K562 (cell line): ENCODE measurements around the gene DNAJB13. TPM values are rescaled to one million over a fixed set of nuclear protein-coding genes. Genes with fewer than 3 reads are reported as not detected.

Source experiments
- HDAC1 ChIP-seq, 2 experiments: fragments of 450-650 bp; IDR thresholded peaks; 2 replicates each; pipeline ENCODE4 v1.6.1; 2016 to 2017; ENCODE audit warnings: inconsistent platforms in 1 of 2, mild to moderate bottlenecking in 1 of 2, moderate library complexity in 1 of 2
- NRF1 ChIP-seq, 2 experiments: fragments of 450-650 bp; IDR thresholded peaks in 1 of 2; conservative IDR thresholded peaks in 1 of 2; 2 replicates each; pipeline ENCODE4 v1.6.1; 2014; ENCODE audit warnings: mild to moderate bottlenecking in 2 of 2
- SP1 ChIP-seq: sonication (generic); formaldehyde crosslinking; IDR thresholded peaks from 2 replicates; pipeline ENCODE4 v1.8.1; 2022; ENCODE audit warnings: mild to moderate bottlenecking, missing genetic modification reagents
- SUPT5H ChIP-seq: fragments of 450-650 bp; IDR thresholded peaks from 2 replicates; pipeline ENCODE4 v1.6.1; 2016
- polyA plus RNA-seq, 8 experiments: library from polyadenylated mRNA; depleted of rRNA in 4 of 8; stranded (reverse) in 5 of 8; unstranded in 3 of 8; fragments of >200 nt; fragmentation: Nextera tagmentation in 2 of 8; fragmentation: Illumina TruSeq in 1 of 8; extraction: Ambion mirVana in 2 of 8; extraction: Trizol in 1 of 8; gene quantifications; 2 replicates each; pipeline versions ENCODE4 v1.2.1 to v1.2.3, GENCODE V29; 2011 to 2014; ENCODE audit warnings: inconsistent platforms in 1 of 8, missing spikeins in 1 of 8
- total RNA-seq, 7 experiments: library from RNA; depleted of rRNA in 6 of 7; stranded (reverse); fragments of >200 nt in 6 of 7; fragmentation: Illumina TruSeq in 2 of 7; extraction: Trizol in 2 of 7; gene quantifications; 2 replicates each; pipeline versions ENCODE4 v1.2.1 to v1.2.3, GENCODE V29; 2011 to 2021; ENCODE audit warnings: low replicate concordance in 1 of 7
- TF ChIP-seq, protein P1 (sequence below): fragments of 250-450 bp; sonication (Bioruptor Pico); IDR thresholded peaks from 2 replicates; pipeline ENCODE4 v1.4.0; 2020; ENCODE audit warnings: mild to moderate bottlenecking, moderate library complexity
- TF ChIP-seq, protein P2 (sequence below): IDR thresholded peaks from 3 replicates; pipeline ENCODE4 v1.6.1; 2011; ENCODE audit warnings: borderline replicate concordance, mild to moderate bottlenecking; ENCODE audit not compliant: insufficient read length, insufficient read depth
- TF ChIP-seq, protein P3 (sequence below): fragments of 450-650 bp; formaldehyde crosslinking; IDR thresholded peaks from 2 replicates; pipeline ENCODE4 v1.4.0; 2022; ENCODE audit warnings: missing genetic modification characterization
- TF ChIP-seq, protein P4 (sequence below): sonication (generic); formaldehyde crosslinking; IDR thresholded peaks from 2 replicates; pipeline ENCODE4 v1.8.0; 2022; ENCODE audit warnings: mild to moderate bottlenecking, missing genetic modification reagents
- TF ChIP-seq, protein P5 (sequence below): fragments of 450-650 bp; IDR thresholded peaks from 2 replicates; pipeline ENCODE4 v1.6.1; 2016; ENCODE audit warnings: borderline replicate concordance
- TF ChIP-seq, protein P6 (sequence below), 2 experiments: IDR thresholded peaks; 2 replicates each; pipeline ENCODE4 v1.6.1; 2012; ENCODE audit warnings: improper control_type of control experiment in 2 of 2, low read depth in 2 of 2, low read length in 2 of 2, borderline replicate concordance in 1 of 2

The DNAJB13 gene
- total and polyA plus RNA-seq, 9 of the 15 experiments (the other 6 are each of a cell fraction or from before 2014, with no cell fraction given), result 0.14 TPM; not detected in 8

DNA sequence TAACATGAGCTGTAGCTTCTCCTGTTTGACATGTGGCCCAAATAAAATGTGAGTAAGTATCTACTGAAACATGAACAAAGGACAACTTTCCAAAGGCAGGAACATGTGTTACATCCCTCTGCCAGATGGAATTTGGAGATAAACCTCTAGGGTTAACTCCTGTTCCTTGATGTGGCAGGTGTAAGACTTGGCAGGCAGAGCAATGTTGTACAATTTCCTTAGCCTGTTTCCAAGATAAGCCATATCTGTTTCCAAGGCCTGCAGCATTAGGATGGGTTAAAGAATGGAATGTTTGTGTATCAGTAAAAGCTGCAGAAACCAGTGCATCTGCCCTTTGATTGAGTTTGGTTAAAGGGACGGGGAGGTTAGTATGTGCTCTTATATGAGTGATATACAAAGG is 8.8 kb upstream of the DNAJB13 start (continued):
- TF ChIP-seq, protein P1, sequence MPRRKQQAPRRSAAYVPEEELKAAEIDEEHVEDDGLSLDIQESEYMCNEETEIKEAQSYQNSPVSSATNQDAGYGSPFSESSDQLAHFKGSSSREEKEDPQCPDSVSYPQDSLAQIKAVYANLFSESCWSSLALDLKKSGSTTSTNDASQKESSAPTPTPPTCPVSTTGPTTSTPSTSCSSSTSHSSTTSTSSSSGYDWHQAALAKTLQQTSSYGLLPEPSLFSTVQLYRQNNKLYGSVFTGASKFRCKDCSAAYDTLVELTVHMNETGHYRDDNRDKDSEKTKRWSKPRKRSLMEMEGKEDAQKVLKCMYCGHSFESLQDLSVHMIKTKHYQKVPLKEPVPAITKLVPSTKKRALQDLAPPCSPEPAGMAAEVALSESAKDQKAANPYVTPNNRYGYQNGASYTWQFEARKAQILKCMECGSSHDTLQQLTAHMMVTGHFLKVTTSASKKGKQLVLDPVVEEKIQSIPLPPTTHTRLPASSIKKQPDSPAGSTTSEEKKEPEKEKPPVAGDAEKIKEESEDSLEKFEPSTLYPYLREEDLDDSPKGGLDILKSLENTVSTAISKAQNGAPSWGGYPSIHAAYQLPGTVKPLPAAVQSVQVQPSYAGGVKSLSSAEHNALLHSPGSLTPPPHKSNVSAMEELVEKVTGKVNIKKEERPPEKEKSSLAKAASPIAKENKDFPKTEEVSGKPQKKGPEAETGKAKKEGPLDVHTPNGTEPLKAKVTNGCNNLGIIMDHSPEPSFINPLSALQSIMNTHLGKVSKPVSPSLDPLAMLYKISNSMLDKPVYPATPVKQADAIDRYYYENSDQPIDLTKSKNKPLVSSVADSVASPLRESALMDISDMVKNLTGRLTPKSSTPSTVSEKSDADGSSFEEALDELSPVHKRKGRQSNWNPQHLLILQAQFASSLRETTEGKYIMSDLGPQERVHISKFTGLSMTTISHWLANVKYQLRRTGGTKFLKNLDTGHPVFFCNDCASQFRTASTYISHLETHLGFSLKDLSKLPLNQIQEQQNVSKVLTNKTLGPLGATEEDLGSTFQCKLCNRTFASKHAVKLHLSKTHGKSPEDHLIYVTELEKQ (CRISPR knock-in tag), result no peak
- TF ChIP-seq, protein P2, sequence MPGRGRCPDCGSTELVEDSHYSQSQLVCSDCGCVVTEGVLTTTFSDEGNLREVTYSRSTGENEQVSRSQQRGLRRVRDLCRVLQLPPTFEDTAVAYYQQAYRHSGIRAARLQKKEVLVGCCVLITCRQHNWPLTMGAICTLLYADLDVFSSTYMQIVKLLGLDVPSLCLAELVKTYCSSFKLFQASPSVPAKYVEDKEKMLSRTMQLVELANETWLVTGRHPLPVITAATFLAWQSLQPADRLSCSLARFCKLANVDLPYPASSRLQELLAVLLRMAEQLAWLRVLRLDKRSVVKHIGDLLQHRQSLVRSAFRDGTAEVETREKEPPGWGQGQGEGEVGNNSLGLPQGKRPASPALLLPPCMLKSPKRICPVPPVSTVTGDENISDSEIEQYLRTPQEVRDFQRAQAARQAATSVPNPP, result no peak
- TF ChIP-seq, protein P3, sequence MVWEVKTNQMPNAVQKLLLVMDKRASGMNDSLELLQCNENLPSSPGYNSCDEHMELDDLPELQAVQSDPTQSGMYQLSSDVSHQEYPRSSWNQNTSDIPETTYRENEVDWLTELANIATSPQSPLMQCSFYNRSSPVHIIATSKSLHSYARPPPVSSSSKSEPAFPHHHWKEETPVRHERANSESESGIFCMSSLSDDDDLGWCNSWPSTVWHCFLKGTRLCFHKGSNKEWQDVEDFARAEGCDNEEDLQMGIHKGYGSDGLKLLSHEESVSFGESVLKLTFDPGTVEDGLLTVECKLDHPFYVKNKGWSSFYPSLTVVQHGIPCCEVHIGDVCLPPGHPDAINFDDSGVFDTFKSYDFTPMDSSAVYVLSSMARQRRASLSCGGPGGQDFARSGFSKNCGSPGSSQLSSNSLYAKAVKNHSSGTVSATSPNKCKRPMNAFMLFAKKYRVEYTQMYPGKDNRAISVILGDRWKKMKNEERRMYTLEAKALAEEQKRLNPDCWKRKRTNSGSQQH, result no peak
- TF ChIP-seq HDAC1 (IDR thresholded peaks at IDR 0.05), result peak in 1 of 2 experiments; percentile 65; a peak in 2 of 4 replicates
- TF ChIP-seq SUPT5H, result no peak
- 0 out of 2 replicates have a peak, but pooled peaks have one; percentile 23 for TF ChIP-seq SP1 (CRISPR knock-in tag)
- TF ChIP-seq, protein P4, sequence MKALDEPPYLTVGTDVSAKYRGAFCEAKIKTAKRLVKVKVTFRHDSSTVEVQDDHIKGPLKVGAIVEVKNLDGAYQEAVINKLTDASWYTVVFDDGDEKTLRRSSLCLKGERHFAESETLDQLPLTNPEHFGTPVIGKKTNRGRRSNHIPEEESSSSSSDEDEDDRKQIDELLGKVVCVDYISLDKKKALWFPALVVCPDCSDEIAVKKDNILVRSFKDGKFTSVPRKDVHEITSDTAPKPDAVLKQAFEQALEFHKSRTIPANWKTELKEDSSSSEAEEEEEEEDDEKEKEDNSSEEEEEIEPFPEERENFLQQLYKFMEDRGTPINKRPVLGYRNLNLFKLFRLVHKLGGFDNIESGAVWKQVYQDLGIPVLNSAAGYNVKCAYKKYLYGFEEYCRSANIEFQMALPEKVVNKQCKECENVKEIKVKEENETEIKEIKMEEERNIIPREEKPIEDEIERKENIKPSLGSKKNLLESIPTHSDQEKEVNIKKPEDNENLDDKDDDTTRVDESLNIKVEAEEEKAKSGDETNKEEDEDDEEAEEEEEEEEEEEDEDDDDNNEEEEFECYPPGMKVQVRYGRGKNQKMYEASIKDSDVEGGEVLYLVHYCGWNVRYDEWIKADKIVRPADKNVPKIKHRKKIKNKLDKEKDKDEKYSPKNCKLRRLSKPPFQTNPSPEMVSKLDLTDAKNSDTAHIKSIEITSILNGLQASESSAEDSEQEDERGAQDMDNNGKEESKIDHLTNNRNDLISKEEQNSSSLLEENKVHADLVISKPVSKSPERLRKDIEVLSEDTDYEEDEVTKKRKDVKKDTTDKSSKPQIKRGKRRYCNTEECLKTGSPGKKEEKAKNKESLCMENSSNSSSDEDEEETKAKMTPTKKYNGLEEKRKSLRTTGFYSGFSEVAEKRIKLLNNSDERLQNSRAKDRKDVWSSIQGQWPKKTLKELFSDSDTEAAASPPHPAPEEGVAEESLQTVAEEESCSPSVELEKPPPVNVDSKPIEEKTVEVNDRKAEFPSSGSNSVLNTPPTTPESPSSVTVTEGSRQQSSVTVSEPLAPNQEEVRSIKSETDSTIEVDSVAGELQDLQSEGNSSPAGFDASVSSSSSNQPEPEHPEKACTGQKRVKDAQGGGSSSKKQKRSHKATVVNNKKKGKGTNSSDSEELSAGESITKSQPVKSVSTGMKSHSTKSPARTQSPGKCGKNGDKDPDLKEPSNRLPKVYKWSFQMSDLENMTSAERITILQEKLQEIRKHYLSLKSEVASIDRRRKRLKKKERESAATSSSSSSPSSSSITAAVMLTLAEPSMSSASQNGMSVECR (CRISPR knock-in tag), result no peak
- TF ChIP-seq, protein P5, sequence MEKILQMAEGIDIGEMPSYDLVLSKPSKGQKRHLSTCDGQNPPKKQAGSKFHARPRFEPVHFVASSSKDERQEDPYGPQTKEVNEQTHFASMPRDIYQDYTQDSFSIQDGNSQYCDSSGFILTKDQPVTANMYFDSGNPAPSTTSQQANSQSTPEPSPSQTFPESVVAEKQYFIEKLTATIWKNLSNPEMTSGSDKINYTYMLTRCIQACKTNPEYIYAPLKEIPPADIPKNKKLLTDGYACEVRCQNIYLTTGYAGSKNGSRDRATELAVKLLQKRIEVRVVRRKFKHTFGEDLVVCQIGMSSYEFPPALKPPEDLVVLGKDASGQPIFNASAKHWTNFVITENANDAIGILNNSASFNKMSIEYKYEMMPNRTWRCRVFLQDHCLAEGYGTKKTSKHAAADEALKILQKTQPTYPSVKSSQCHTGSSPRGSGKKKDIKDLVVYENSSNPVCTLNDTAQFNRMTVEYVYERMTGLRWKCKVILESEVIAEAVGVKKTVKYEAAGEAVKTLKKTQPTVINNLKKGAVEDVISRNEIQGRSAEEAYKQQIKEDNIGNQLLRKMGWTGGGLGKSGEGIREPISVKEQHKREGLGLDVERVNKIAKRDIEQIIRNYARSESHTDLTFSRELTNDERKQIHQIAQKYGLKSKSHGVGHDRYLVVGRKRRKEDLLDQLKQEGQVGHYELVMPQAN, result no peak
- no peak for TF ChIP-seq NRF1 (conservative IDR thresholded peaks at IDR 0.05 in 1 of 2, IDR thresholded peaks at IDR 0.05 in 1 of 2)
- TF ChIP-seq, protein P6, sequence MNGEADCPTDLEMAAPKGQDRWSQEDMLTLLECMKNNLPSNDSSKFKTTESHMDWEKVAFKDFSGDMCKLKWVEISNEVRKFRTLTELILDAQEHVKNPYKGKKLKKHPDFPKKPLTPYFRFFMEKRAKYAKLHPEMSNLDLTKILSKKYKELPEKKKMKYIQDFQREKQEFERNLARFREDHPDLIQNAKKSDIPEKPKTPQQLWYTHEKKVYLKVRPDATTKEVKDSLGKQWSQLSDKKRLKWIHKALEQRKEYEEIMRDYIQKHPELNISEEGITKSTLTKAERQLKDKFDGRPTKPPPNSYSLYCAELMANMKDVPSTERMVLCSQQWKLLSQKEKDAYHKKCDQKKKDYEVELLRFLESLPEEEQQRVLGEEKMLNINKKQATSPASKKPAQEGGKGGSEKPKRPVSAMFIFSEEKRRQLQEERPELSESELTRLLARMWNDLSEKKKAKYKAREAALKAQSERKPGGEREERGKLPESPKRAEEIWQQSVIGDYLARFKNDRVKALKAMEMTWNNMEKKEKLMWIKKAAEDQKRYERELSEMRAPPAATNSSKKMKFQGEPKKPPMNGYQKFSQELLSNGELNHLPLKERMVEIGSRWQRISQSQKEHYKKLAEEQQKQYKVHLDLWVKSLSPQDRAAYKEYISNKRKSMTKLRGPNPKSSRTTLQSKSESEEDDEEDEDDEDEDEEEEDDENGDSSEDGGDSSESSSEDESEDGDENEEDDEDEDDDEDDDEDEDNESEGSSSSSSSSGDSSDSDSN (IDR thresholded peaks at IDR 0.05; ENCODE audit: borderline replicate concordance in 1 of 2, low read depth in 2 of 2, low read length in 2 of 2), result no peak
